Heart right ventricle (tissue), 16 donors: ENCODE measurements around the gene UBASH3B. TPM values are rescaled to one million over a fixed set of nuclear protein-coding genes. Genes with fewer than 3 reads are reported as not detected.

ENCODE experiments used
- ATAC-seq, 8 donors: fragments of 200-7000 bp; cut with Tn5 transposase; one replicate each; pipeline ENCODE4 v1.9.1; 2020; ENCODE audit warnings: mild to moderate bottlenecking in 8 of 8, moderate library complexity in 8 of 8, moderate number of reproducible peaks in 1 of 8
- DNase-seq, 2 donors: peaks; one replicate each; pipeline ENCODE4 v3.0.0-alpha.2; 2020
- H3K27ac ChIP-seq, 10 donors: fragments of 200-600 bp; sonication (generic) in 2 of 10; one replicate each; pipeline versions ENCODE4 v1.5.0 to v1.8.0; 2020 to 2022; ENCODE audit warnings: mild to moderate bottlenecking in 3 of 10
- H3K27me3 ChIP-seq, 7 donors: fragments of 200-600 bp; one replicate each; pipeline ENCODE4 v1.8.0; 2021 to 2022; ENCODE audit warnings: mild to moderate bottlenecking in 2 of 7
- H3K36me3 ChIP-seq, 9 donors: fragments of 200-600 bp; sonication (generic) in 1 of 9; one replicate each; pipeline versions ENCODE4 v1.5.0 to v1.8.0; 2020 to 2022; ENCODE audit warnings: mild to moderate bottlenecking in 2 of 9
- H3K4me1 ChIP-seq, 9 donors: fragments of 200-600 bp; sonication (generic) in 1 of 9; one replicate each; pipeline versions ENCODE4 v1.5.0 to v1.8.0; 2020 to 2022; ENCODE audit warnings: mild to moderate bottlenecking in 4 of 9
- H3K4me3 ChIP-seq, 10 donors: fragments of 200-600 bp; sonication (generic) in 2 of 10; one replicate each; pipeline versions ENCODE4 v1.5.0 to v1.8.0; 2020 to 2022; ENCODE audit warnings: mild to moderate bottlenecking in 7 of 10, moderate library complexity in 2 of 10
- H3K9me3 ChIP-seq, 11 donors: fragments of 200-600 bp in 10 of 11; sonication (generic) in 2 of 11; one replicate each; pipeline versions ENCODE4 v1.5.0 to v1.8.0; 2013 to 2022; ENCODE audit warnings: mild to moderate bottlenecking in 2 of 11, control low read depth in 1 of 11, moderate library complexity in 1 of 11
- WGBS, 2 donors: extraction: QIAGEN DNeasy Blood & Tissue Kit; methylation state at CpG; one replicate each; pipeline ENCODE4 v1.1.7; 2013; ENCODE audit warnings: inconsistent platforms in 1 of 2; 5-methylcytosine and 5-hydroxymethylcytosine counted together
- intact Hi-C, 10 donors: fragments of 100-400 bp; cut with DNase I; formaldehyde crosslinking; loops; one replicate each; pipeline versions ENCODE4 v1.11.1 to v1.14.2; 2022
- polyA plus RNA-seq, 2 donors: library from polyadenylated mRNA; stranded (reverse); fragments of 200-250 nt; gene quantifications; one replicate each; pipeline ENCODE4 v1.2.3, GENCODE V29; 2013
- total RNA-seq, 10 donors: library from RNA; stranded (reverse); fragmentation: NEBNext Ultra II Directional in 3 of 10; extraction: Animal tissue kit (Norgen Biotek cat#: 25700) in 3 of 10; gene quantifications; one replicate each; pipeline versions ENCODE4 v1.2.1 to v1.2.4, GENCODE V29; 2021 to 2023
- TF ChIP-seq, protein P1 (sequence below), 9 donors: fragments of 200-600 bp; sonication (generic) in 2 of 9; IDR thresholded peaks; one replicate each; pipeline versions ENCODE4 v1.5.0 to v1.8.0; 2021 to 2022; ENCODE audit warnings: antibody characterized with exemption in 9 of 9, mild to moderate bottlenecking in 5 of 9, moderate library complexity in 1 of 9
- donor health status: Arrhythmogenic right ventricular cardiomyopathy.
- donor health status: ischemic (EF 13 %, LVEDD 7.1; RV severe dilation, severe dysfunction).
- donor health status: healthy with polysubstance abuse.
- donor health status: DM: no; HTN: yes; CAD: no.
- donor health status: DM: no; HTN: no; CAD: no.
- donor health status: ischemic (EF 25% LVEDD 6.9; RV normal size, moderate dysfunction).
- donor health status: ischemic (EF 25% LVEDD 5.7; RV mildly dilated, moderate dysfunction).
- donor health status: healthy.
- donor health status: DM: yes; HTN: yes; CAD: no.
- donor health status: Ischemic cardiomyopathy.
- donor health status: ischemic (EF 35%, LVEDD 5.7; RV mildly dilated, moderate dysfunction).
- donor health status: nonischemic (EF 11% LVEDD 7.7; RV severe dilation, severe dysfunction).
- donor health status: DM: yes; HTN: yes; CAD: no.
- donor health status: PGD.
- donor health status: ischemic (EF 29% LVEDD 5.4; RV normal size, mild dysfunction).
- donor health status: nonischemic (EF 23%, LVEDD 6.1; RV moderate dilation, normal function).

Gene UBASH3B
- total and polyA plus RNA-seq, 12 donors: 0.51 to 8.0 (median 1.5) TPM

DNA sequence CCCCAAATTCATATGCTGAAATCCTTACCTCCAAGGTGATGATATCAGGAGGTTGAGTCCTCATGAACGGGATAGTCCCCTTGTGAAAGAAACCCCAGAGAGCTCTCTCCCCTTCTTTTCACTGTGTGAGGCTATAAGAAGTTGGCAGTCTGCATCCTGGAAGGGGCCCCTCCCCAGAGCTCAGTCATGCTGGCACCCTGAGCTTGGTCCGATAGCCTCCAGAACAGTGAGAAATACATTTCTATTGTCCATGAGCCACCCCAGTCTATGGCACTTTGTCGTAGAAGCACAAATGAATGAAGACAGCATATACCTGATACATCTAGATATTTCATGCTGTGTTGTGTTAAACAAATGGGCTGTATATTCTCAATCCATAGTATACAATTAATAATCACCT, 101.7 kb downstream of the UBASH3B start:
- H3K4me1 ChIP-seq: peaks cover 0 to 36% (median 6%) of the 10 kb centered on the region in 9 donors
- H3K27me3 ChIP-seq: peaks cover 0 to 5% (median 0%) of the 10 kb centered on the region in 7 donors
- DNase-seq (no peak), ATAC-seq (no peak)
- TF ChIP-seq, protein P1, sequence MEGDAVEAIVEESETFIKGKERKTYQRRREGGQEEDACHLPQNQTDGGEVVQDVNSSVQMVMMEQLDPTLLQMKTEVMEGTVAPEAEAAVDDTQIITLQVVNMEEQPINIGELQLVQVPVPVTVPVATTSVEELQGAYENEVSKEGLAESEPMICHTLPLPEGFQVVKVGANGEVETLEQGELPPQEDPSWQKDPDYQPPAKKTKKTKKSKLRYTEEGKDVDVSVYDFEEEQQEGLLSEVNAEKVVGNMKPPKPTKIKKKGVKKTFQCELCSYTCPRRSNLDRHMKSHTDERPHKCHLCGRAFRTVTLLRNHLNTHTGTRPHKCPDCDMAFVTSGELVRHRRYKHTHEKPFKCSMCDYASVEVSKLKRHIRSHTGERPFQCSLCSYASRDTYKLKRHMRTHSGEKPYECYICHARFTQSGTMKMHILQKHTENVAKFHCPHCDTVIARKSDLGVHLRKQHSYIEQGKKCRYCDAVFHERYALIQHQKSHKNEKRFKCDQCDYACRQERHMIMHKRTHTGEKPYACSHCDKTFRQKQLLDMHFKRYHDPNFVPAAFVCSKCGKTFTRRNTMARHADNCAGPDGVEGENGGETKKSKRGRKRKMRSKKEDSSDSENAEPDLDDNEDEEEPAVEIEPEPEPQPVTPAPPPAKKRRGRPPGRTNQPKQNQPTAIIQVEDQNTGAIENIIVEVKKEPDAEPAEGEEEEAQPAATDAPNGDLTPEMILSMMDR (IDR thresholded peaks at IDR 0.05): no peak
- 97 to 98% methylated on average over 3 of the region's 3 CpGs for WGBS, 2 donors
- H3K27ac ChIP-seq: no peak overlapping the region
- H3K4me3 ChIP-seq: no peak overlapping the region
- H3K9me3 ChIP-seq: no peaks in the 10 kb centered on the region
- intact Hi-C loops: loop anchor here in 1 of 10 donors (10.0 kb wide), 1 partner anchor 102 kb away; the partner anchor contains the start of gene UBASH3B
- H3K36me3 ChIP-seq: no peaks in the 10 kb centered on the region

DNA sequence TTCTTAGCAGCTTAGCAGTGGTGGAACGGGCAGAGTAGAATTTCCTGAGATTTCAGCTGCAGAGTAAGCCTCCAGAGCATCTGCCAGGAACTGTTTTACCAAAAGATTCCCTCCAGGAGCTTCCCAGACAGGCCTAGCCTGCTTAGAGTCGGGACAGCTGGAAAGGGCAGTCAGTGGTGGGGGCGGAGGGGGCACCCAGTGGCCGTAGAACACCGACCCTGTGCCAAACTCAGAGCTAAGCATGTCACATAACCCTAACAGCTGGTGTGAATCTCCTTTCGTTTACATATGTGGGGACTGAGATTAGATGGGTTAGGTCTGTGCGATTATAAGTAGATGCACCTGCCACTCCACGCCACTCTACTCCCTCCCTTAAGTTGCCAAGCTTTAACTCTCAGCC, 102.8 kb downstream of the UBASH3B start:
- DNase-seq (no peak), ATAC-seq (no peak)
- Histone ChIP-seq H3K36me3 (no peaks in the 10 kb centered on the region), H3K4me1 (peaks cover 0 to 36% (median 6%) of the 10 kb centered on the region in 9 donors), H3K9me3 (no peaks in the 10 kb centered on the region), H3K27ac (no peak overlapping the region), H3K4me3 (no peak overlapping the region), H3K27me3 (peaks cover 0 to 5% (median 0%) of the 10 kb centered on the region in 7 donors)
- TF ChIP-seq, protein P1 (IDR thresholded peaks at IDR 0.05): no peak
- intact Hi-C loops: loop anchor here in 1 of 10 donors (10.0 kb wide), 1 partner anchor 104 kb away; the partner anchor contains the start of gene UBASH3B
- 80 to 82% methylated on average over 8 of the region's 8 CpGs for WGBS, 2 donors

DNA sequence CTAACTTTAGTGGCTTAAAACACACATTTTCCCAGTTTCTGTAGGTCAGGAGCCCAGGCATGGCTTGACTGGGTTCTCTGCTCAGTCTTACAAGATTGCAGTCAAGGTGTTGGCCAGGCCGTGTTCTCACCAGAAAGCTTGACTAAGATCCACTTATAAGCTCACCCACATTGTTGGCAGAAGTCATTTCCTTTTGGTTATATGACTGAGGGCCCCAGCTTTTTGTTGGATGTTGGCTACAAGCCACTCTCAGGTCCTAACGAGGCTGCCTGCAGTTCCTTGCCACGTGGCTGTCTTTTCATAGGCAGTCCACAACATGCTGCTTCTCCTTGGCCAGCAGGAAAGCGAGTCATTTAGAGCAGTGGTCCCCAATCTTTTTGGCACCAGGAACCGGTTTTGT, 103.5 kb downstream of the UBASH3B start:
- intact Hi-C loops: loop anchor here in 1 of 10 donors (10.0 kb wide), 1 partner anchor 104 kb away; the partner anchor contains the start of gene UBASH3B
- Histone ChIP-seq H3K27ac (no peak overlapping the region), H3K27me3 (peaks cover 0 to 5% (median 0%) of the 10 kb centered on the region in 7 donors), H3K4me3 (no peak overlapping the region), H3K36me3 (no peaks in the 10 kb centered on the region), H3K9me3 (no peaks in the 10 kb centered on the region), H3K4me1 (peaks cover 0 to 37% (median 6%) of the 10 kb centered on the region in 9 donors)
- TF ChIP-seq, protein P1 (IDR thresholded peaks at IDR 0.05): no peak
- WGBS, 2 donors: 52 to 64% methylated on average over 5 of the region's 5 CpGs
- ATAC-seq (peak in 4 of 8 donors; percentile 38 to 43 (median 40)), DNase-seq (no peak)

GRCh38 chr11:122763108-122763507, 107.6 kb downstream of the UBASH3B start:
- Histone ChIP-seq H3K9me3 (no peaks in the 10 kb centered on the region), H3K4me3 (no peak overlapping the region), H3K27ac (no peak overlapping the region), H3K4me1 (peaks cover 0 to 16% (median 6%) of the 10 kb centered on the region in 9 donors), H3K36me3 (no peaks in the 10 kb centered on the region), H3K27me3 (no peaks in the 10 kb centered on the region)
- TF ChIP-seq, protein P1 (IDR thresholded peaks at IDR 0.05): no peak
- intact Hi-C loops: no loop called here
- 64 to 77% methylated on average over 2 of the region's 2 CpGs for WGBS, 2 donors
- ATAC-seq (no peak), DNase-seq (no peak)
